ENCODE measurements around the gene UBB. TPM values are rescaled to one million over a fixed set of nuclear protein-coding genes. Genes with fewer than 3 reads are reported as not detected.

Gene UBB
- total RNA-seq, result 1,000 to 10,000 TPM in 3 of 4 donors, 100 to 1,000 TPM in 1; 917 to 1,584 (median 1,245) TPM

DNA sequence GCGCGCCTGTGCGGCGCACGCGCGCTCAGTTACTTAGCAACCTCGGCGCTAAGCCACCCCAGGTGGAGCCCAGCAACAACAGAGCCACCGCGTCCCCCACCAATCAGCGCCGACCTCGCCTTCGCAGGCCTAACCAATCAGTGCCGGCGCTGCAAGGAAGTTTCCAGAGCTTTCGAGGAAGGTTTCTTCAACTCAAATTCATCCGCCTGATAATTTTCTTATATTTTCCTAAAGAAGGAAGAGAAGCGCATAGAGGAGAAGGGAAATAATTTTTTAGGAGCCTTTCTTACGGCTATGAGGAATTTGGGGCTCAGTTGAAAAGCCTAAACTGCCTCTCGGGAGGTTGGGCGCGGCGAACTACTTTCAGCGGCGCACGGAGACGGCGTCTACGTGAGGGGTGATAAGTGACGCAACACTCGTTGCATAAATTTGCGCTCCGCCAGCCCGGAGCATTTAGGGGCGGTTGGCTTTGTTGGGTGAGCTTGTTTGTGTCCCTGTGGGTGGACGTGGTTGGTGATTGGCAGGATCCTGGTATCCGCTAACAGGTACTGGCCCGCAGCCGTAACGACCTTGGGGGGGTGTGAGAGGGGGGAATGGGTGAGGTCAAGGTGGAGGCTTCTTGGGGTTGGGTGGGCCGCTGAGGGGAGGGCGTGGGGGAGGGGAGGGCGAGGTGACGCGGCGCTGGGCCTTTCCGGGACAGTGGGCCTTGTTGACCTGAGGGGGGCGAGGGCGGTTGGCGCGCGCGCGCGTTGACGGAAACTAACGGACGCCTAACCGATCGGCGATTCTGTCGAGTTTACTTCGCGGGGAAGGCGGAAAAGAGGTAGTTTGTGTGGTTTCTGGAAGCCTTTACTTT, at the start of gene UBB:
TSS of gene UBB (plus strand) at position 452 of the 856 bp plus-strand sequence. CDS start 817 bp downstream, outside the sequence.
- peak; percentile 98 for DNase-seq
- 0 to 1% methylated on average over 52 to 60 of the region's 67 CpGs for WGBS, 2 donors
- peaks cover 7 to 17% of the 10 kb centered on the region in 2 donors for H3K36me3 ChIP-seq
- H3K4me3 ChIP-seq (replicated peaks in 1 of 3), result peak within 1 kb of the TSS; percentile 30 to 78 (median 48)
- intact Hi-C loops (cut with DNase I), result no loop called here
- H3K27me3 ChIP-seq, result no peaks in the 10 kb centered on the region
- H3K27ac ChIP-seq, result peak within 1 kb of the TSS; percentile 96 to 100 (median 98)
- no peaks in the 10 kb centered on the region for H3K9me3 ChIP-seq
- peaks cover 19% of the 10 kb centered on the region in 2 donors for H3K4me1 ChIP-seq
- peak; percentile 97 to 99 for TF ChIP-seq POLR2A (IDR thresholded peaks at IDR 0.05)
- TF ChIP-seq, protein P1, sequence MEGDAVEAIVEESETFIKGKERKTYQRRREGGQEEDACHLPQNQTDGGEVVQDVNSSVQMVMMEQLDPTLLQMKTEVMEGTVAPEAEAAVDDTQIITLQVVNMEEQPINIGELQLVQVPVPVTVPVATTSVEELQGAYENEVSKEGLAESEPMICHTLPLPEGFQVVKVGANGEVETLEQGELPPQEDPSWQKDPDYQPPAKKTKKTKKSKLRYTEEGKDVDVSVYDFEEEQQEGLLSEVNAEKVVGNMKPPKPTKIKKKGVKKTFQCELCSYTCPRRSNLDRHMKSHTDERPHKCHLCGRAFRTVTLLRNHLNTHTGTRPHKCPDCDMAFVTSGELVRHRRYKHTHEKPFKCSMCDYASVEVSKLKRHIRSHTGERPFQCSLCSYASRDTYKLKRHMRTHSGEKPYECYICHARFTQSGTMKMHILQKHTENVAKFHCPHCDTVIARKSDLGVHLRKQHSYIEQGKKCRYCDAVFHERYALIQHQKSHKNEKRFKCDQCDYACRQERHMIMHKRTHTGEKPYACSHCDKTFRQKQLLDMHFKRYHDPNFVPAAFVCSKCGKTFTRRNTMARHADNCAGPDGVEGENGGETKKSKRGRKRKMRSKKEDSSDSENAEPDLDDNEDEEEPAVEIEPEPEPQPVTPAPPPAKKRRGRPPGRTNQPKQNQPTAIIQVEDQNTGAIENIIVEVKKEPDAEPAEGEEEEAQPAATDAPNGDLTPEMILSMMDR (IDR thresholded peaks at IDR 0.05), result peak in 1 of 6 experiments; percentile 16

DNA sequence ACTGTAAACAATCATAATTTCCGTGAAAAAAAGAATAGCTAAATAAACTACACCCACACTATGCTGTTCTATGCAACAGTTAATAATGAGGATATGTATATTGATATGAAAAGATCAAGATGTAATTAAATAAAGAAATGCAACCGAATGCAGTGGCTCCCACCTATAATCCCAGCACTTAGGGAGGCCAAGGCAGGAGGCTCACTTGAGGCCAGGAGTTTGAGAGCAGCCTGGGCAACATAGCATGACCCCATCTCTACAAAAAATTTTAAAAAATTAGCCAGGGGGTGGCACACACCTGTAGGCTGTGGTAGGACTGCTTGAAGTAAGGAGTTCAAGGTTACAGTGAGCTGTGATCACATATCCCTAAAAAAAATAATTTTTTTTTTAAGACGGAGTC, 42.5 kb upstream of the UBB start:
- Histone ChIP-seq H3K4me1 (no peaks in the 10 kb centered on the region), H3K36me3 (peaks cover 0 to under 1% of the 10 kb centered on the region in 2 donors), H3K27me3 (no peaks in the 10 kb centered on the region)

DNA sequence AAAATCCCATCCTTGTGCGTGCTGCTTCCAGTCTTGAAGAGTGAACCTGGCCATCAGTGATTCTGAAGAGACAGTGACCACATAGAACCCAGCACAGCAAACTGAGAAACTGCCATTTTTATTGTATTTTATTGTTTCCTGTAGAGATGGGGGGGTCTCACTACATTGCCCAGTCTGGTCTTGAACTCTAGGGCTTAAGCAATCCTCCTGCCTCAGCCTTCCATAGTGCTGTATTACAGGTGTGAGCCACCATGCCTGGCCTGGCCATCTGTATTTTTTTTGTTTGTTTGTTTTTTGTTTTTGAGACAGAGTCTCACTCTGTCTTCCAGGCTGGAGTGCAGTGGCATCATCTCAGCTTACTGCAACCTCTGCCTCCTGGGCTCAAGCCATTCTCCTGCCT, 41.5 kb upstream of the UBB start:
- Histone ChIP-seq H3K36me3 (peaks cover 4 to 5% of the 10 kb centered on the region in 2 donors), H3K27me3 (no peaks in the 10 kb centered on the region), H3K9me3 (no peaks in the 10 kb centered on the region), H3K4me3 (replicated peaks in 1 of 3) (no peak overlapping the region), H3K27ac (no peak overlapping the region), H3K4me1 (no peaks in the 10 kb centered on the region)
- WGBS, 2 donors, result 95 to 100% methylated on average over 1 of the region's 1 CpG
- intact Hi-C loops (cut with DNase I), result no loop called here
- no peak for DNase-seq
- TF ChIP-seq, protein P1 (IDR thresholded peaks at IDR 0.05), result no peak
- no peak for TF ChIP-seq POLR2A (IDR thresholded peaks at IDR 0.05)

More for the DNA sequence above, 42.5 kb upstream of the UBB start:
- Histone ChIP-seq H3K27ac (no peak overlapping the region), H3K4me3 (replicated peaks in 1 of 3) (no peak overlapping the region), H3K9me3 (no peaks in the 10 kb centered on the region)
- intact Hi-C loops (cut with DNase I), result no loop called here
- DNase-seq, result no peak
- TF ChIP-seq POLR2A (IDR thresholded peaks at IDR 0.05), result no peak
- TF ChIP-seq, protein P1 (IDR thresholded peaks at IDR 0.05), result no peak
- WGBS, 2 donors, result 90 to 97% methylated on average over 3 of the region's 3 CpGs

DNA sequence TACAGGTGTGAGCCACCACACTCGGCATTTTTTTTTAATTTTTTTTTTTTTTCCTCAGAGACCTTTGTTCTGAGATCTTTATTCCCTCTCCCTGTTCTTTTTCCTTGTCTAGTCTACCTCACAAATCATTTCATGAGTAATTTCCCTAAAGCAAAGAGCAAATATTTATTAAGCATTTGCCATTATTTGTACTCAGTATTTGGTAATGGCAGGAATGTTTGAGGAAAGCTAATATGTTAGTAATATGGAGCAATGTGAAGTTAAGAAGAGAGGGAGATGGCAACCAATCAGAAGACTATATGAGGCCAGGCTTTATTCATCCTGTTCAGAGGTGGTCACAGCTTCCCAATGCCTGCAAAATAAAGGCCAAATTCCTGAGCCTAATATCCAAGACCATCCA, 40.9 kb upstream of the UBB start:
- no peaks in the 10 kb centered on the region for H3K4me1 ChIP-seq
- DNase-seq, result no peak
- intact Hi-C loops (cut with DNase I), result no loop called here
- H3K27me3 ChIP-seq, result no peaks in the 10 kb centered on the region
- H3K9me3 ChIP-seq, result no peaks in the 10 kb centered on the region
- H3K36me3 ChIP-seq, result peaks cover 4 to 5% of the 10 kb centered on the region in 2 donors
- TF ChIP-seq, protein P1 (IDR thresholded peaks at IDR 0.05), result no peak
- TF ChIP-seq POLR2A (IDR thresholded peaks at IDR 0.05), result no peak
- 97% methylated on average over 1 of the region's 1 CpG for WGBS, 2 donors
- H3K4me3 ChIP-seq (replicated peaks in 1 of 3), result no peak overlapping the region
- no peak overlapping the region for H3K27ac ChIP-seq

DNA sequence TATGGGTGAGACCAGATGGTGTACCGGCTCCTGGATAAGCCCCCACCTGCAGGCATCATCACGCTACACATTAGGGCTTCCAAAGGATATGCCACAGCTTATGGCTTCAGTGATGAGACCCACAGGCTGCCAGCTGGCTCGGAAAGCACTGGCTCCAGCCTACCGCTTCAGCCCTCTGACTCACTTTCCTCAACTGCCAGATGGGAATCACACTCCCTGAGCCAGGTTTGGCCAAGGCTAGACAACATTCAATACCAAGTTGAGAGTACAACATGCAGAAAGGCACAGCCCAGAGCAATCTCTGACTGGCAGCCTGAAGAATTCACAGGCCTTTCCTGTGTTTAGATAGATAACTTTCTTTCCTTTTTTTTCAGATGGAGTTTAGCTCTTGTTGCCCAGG, 37.9 kb upstream of the UBB start:
- no peak overlapping the region for H3K4me3 ChIP-seq (replicated peaks in 1 of 3)
- WGBS, 2 donors, result 92 to 93% methylated on average over 4 of the region's 4 CpGs
- peaks cover 4 to 5% of the 10 kb centered on the region in 2 donors for H3K36me3 ChIP-seq
- H3K27me3 ChIP-seq, result no peaks in the 10 kb centered on the region
- H3K27ac ChIP-seq, result no peak overlapping the region
- no peaks in the 10 kb centered on the region for H3K9me3 ChIP-seq
- TF ChIP-seq POLR2A (IDR thresholded peaks at IDR 0.05), result no peak
- TF ChIP-seq, protein P1 (IDR thresholded peaks at IDR 0.05), result no peak
- no peaks in the 10 kb centered on the region for H3K4me1 ChIP-seq
- intact Hi-C loops (cut with DNase I), result no loop called here
- no peak for DNase-seq

All from thyroid gland (tissue), 4 donors.